ENCODE measurements around the gene RASSF5. TPM values are rescaled to one million over a fixed set of nuclear protein-coding genes. Genes with fewer than 3 reads are reported as not detected.

The RASSF5 gene
- total RNA-seq, 1 experiment from 2014 or later = 0.75 TPM

DNA sequence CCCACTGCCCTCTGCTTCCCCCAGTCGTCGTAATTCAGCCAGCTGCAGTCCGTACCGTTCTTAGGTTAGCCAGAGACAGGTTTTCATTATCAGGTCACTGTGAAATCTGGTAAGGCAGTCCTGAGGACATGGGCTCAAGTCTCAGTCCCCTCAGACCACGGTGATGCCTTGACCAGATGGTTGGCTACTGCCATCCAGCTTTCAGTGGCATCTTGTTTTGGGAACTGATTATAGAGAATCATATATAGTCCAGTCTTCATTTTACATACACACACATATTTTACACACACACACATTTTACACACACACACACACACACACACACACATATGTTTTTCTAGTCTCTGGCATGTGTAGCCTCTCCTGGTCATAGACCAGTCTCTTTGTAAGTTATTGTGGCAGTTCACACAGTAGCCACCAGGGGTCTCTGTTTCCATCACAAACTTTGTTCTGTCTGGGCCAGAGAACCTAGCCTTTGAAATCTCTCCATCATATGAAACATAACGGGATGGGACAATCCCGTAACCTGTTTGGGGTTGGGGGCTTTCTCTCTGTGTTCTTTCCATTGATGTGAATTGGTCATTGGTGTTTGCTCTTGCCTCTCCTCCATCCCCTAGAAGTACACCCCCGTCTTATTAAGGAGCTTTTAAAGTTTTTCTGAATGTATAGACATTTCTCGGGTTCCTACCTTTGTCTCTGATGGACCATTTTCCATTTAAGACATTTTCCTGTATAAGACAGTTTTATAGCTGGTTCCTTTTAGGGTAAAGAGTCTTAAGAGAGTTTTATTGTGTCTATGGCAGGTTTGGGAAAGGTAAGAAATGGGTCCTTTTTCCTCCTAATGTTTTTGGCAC, 45.5 kb upstream of the RASSF5 start:
- Histone ChIP-seq H3K36me3 (ENCODE audit: insufficient read depth, low read length, poor library complexity, severe bottlenecking) (peaks cover 3% of the 10 kb centered on the region), H3K9me3 (ENCODE audit: low read depth, low read length, poor library complexity, severe bottlenecking) (no peaks in the 10 kb centered on the region), H3K4me3 (ENCODE audit: low read depth, low read length, poor library complexity, severe bottlenecking) (no peak overlapping the region), H3K27me3 (replicated peaks; ENCODE audit: insufficient read depth, low read depth, low read length, poor library complexity) (no peaks in the 10 kb centered on the region), H3K27ac (ENCODE audit: low read depth, low read length, poor library complexity, severe bottlenecking) (no peak overlapping the region), H3K4me1 (ENCODE audit: insufficient read depth, low read length, poor library complexity, severe bottlenecking) (peaks cover 4% of the 10 kb centered on the region)
- intact Hi-C loops (cut with micrococcal nuclease; ENCODE audit: unreplicated experiment) = no loop called here
- CTCF ChIA-PET = no interaction called here
- POLR2A ChIA-PET (ENCODE audit: low non-redundant PET) = no interaction called here
- TF ChIP-seq, protein P1, sequence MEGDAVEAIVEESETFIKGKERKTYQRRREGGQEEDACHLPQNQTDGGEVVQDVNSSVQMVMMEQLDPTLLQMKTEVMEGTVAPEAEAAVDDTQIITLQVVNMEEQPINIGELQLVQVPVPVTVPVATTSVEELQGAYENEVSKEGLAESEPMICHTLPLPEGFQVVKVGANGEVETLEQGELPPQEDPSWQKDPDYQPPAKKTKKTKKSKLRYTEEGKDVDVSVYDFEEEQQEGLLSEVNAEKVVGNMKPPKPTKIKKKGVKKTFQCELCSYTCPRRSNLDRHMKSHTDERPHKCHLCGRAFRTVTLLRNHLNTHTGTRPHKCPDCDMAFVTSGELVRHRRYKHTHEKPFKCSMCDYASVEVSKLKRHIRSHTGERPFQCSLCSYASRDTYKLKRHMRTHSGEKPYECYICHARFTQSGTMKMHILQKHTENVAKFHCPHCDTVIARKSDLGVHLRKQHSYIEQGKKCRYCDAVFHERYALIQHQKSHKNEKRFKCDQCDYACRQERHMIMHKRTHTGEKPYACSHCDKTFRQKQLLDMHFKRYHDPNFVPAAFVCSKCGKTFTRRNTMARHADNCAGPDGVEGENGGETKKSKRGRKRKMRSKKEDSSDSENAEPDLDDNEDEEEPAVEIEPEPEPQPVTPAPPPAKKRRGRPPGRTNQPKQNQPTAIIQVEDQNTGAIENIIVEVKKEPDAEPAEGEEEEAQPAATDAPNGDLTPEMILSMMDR (conservative IDR thresholded peaks at IDR 0.05; ENCODE audit: low read depth, low read length) = peak; percentile 91
- no peak for TF ChIP-seq EZH2 (IDR thresholded peaks at IDR 0.05; ENCODE audit: borderline replicate concordance, low read depth, low read length, poor library complexity, severe bottlenecking)
- BruUV-seq (replicated peaks) = TSS peak; percentile 12
- DNase-seq (ENCODE audit: low spot score) = peak; percentile 80

- intact Hi-C loops (cut with micrococcal nuclease; ENCODE audit: unreplicated experiment) = no loop called here
- no peaks in the 10 kb centered on the region for H3K9me3 ChIP-seq (ENCODE audit: low read depth, low read length, poor library complexity, severe bottlenecking)
- DNase-seq (ENCODE audit: low spot score) = no peak
- no peak overlapping the region for H3K4me3 ChIP-seq (ENCODE audit: low read depth, low read length, poor library complexity, severe bottlenecking)
- H3K4me1 ChIP-seq (ENCODE audit: insufficient read depth, low read length, poor library complexity, severe bottlenecking) = no peaks in the 10 kb centered on the region
- no peak for TF ChIP-seq EZH2 (IDR thresholded peaks at IDR 0.05; ENCODE audit: borderline replicate concordance, low read depth, low read length, poor library complexity, severe bottlenecking)
- TF ChIP-seq, protein P1 (conservative IDR thresholded peaks at IDR 0.05; ENCODE audit: low read depth, low read length) = no peak
- no peak overlapping the region for H3K27ac ChIP-seq (ENCODE audit: low read depth, low read length, poor library complexity, severe bottlenecking)
- peaks cover 3% of the 10 kb centered on the region for H3K36me3 ChIP-seq (ENCODE audit: insufficient read depth, low read length, poor library complexity, severe bottlenecking)
- ChIA-PET CTCF (interaction anchor here (0.5 kb wide), 1 partner anchor 23 kb away, joined by 4 read pairs; no protein-coding TSS in a partner anchor), POLR2A (ENCODE audit: low non-redundant PET) (no interaction called here)
- H3K27me3 ChIP-seq (replicated peaks; ENCODE audit: insufficient read depth, low read depth, low read length, poor library complexity) = no peaks in the 10 kb centered on the region
- no TSS peak for BruUV-seq (replicated peaks)
Measured at GRCh38 chr1:206463137-206463536, 44.2 kb upstream of the RASSF5 start.

- H3K9me3 ChIP-seq (ENCODE audit: low read depth, low read length, poor library complexity, severe bottlenecking) = no peaks in the 10 kb centered on the region
- TF ChIP-seq, protein P1 (conservative IDR thresholded peaks at IDR 0.05; ENCODE audit: low read depth, low read length) = no peak
- ChIA-PET POLR2A (ENCODE audit: low non-redundant PET) (no interaction called here), CTCF (interaction anchor here (0.6 kb wide), 1 partner anchor 13 kb away, joined by 4 read pairs; no protein-coding TSS in a partner anchor)
- H3K27me3 ChIP-seq (replicated peaks; ENCODE audit: insufficient read depth, low read depth, low read length, poor library complexity) = no peaks in the 10 kb centered on the region
- DNase-seq (ENCODE audit: low spot score) = no peak
- no peak overlapping the region for H3K4me3 ChIP-seq (ENCODE audit: low read depth, low read length, poor library complexity, severe bottlenecking)
- H3K4me1 ChIP-seq (ENCODE audit: insufficient read depth, low read length, poor library complexity, severe bottlenecking) = no peaks in the 10 kb centered on the region
- BruUV-seq (replicated peaks) = no TSS peak
- H3K27ac ChIP-seq (ENCODE audit: low read depth, low read length, poor library complexity, severe bottlenecking) = no peak overlapping the region
- peaks cover 3% of the 10 kb centered on the region for H3K36me3 ChIP-seq (ENCODE audit: insufficient read depth, low read length, poor library complexity, severe bottlenecking)
- intact Hi-C loops (cut with micrococcal nuclease; ENCODE audit: unreplicated experiment) = no loop called here
Measured at GRCh38 chr1:206463911-206464310, 43.4 kb upstream of the RASSF5 start.

Measured in A673 (cell line).